Measurements from ENCODE around the gene MGAT4A.
"Not testable (repeated sequence)": the region's sequence is repeated elsewhere in the genome, so short reads cannot be mapped to it uniquely, and the experiment has no call there.

The MGAT4A gene

GRCh38 chr2:98728088-98728718 is 2.7 kb downstream of the MGAT4A start:
- not testable (repeated sequence) for DNase-seq

DNA sequence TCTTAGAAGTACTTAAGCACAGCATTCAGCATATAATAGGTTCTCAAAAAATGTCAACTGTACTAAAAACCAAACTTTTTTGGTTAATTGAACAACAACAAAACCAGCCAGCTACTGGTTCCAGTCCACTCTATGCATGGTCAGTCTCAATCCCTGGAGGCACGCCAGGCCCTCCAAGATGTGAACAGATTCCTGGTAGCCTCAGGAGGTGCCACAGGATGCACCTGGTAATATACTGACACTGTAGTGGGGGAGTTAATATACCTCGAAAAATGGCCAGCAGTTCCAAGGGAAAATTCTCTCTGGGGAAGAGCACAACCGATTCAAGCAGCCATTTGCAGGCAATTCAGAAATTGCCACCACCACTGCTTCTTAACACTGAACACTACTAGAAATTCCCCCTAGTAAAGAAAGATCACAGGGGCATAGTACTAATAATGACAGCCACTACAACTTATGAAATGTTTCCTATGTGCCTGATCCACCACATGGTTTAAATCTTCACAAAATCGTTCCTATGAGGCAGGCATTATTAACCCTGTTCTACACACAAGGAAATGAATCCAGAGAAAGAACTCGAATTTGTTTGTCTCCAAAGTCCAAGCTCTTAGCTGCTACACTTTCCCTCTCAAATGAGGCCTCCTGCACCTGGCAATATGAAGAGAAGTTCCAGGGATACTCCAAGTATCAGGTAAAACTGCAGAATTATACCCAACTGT is 3.4 kb downstream of the MGAT4A start:
- no peak for DNase-seq

DNA sequence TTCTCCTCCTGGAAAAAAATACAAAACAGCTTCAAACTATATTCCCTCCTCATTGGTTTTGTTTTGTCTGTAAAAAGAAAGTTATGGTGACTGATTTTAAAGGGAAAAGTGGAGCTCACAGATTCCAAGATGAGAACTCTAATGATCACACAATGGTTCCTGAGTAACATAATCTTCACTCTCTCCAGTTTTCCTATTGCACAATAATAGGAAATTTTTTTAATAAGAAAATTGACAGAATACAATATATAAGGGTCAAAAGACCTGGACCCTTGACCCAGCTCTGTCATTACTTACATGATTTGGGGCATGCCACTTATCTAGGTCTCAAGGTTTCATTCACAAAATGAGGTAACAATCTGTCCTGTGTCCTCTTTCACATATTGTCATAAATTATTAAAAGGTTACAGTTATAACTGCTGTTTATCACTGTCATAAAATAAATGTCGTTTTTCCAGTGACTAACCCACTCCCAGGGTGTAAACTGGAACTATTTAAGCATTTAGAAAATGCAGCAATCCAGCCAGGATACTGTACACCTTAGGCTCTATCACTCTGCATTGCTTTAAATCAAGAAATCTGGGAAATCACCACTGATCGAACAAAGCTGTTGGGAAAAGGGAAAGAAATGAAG is 4.1 kb downstream of the MGAT4A start:
- DNase-seq, result no peak

GRCh38 chr2:98726205-98726604 is 4.7 kb downstream of the MGAT4A start:
- no peak for DNase-seq

DNA sequence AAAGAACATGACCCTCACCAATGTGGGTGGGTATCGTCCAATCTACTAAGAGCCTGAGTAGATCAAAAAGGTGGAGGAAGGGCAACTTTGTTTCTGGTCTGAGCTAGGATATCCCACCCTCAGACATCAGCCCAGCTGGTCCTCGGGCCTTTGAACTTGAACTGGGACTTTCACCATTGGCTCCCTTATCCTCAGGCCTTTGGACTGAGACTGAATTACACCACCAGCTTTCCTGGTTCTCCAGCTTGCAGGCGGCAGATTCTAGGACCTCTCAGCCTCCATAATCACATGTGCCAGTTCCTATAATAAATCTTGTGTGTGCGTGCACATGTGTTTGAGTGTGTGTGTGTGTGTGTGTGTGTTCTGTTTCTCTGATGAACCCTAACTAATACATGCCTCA is 10.6 kb downstream of the MGAT4A start:
- no peak for DNase-seq

DNA sequence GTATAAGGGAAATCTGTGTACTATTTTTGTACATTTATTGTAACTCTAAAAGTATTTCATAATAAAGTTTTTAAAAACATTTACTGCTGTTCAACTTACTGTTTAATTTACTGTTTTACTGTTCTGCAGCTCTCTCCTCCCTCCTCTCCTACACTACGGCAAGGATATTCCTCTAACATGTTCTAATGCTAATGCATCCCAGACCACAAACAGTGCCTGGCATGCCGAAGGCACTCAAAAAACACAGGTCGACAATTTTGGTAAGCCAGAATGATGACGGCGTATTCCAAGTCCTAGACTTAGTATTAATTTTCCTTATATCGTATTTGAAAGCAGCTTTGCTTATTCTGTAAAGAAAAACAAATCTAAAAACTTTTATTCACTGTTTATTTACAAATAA is 13.3 kb downstream of the MGAT4A start:
- DNase-seq, result no peak

DNA sequence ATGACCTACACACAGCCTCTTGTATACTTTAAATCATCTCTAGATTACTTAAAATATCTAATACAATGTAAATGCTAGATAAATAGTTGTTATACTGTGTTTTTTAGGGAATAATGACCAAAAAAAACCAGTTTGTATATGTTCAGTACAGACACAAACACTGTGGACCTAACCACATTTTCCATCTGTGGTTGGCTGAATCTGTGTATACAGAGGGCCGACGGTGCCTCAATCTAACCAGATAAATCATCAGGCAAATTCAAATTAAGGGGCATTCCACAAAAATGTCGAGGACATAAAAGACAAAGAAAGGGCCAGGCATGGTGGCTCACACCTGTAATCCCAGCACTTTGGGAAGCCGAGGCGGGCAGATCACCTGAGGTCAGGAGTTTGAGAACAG is 14.1 kb downstream of the MGAT4A start:
- DNase-seq, result no peak

DNA sequence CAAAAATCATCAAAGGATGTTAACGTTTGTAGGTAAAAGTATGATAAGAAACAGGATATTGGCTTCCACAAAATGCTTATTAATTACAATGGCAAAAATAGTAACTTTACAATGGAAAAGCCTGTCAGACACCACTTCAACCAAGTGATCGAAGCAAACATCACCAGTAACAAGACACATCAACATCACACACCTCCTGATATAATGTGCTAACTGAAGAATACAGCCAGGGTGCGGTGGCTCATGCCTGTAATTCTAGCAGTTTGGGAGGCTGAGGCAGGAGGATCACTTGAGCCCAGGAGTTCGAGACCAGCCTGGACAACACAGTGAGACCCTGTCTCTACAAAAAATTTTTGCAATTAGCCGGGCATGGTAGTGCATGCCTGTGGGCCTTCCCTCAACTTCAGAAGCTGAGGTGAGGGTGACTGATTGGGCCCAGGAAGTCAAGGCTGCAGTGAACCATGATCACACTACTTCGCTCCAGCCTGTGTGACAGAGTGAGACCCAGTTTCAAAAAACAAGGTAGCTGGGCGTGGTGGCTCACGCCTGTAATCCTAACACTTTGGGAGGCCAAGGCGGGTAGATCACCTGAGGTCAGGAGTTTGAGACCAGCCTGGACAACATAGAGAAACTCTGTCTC is 15.0 kb downstream of the MGAT4A start:
- no peak for DNase-seq

DNA sequence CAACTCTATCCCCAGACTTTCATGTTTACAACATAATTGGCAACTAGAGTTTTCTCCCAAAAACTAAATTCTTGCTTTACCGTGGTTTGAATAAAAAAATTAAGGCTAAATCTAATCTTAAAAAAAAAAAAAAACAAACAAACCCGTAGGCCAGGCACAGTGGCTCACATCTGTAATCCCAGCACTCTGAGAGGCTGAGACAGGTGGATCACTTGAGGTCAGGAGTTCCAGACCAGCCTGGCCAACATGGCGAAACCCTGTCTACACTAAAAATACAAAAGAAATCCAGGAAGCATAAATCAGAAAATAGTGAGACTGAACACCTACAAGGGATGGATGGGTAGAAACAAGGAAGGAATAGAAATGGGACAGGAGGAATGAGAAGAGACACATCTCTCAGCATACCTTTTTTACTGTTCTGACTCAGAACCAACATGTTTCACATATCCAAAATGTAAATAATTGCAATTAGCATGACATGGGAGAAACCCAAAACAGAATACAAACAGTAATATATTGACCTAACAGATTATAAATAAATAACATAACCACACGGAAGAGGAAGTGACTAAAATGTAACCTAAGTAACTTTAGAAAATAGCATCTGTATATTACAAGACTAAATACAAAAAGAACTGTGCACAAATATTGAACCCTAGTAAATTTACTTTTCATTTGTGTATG is 17.5 kb downstream of the MGAT4A start:
- DNase-seq, result no peak

DNA sequence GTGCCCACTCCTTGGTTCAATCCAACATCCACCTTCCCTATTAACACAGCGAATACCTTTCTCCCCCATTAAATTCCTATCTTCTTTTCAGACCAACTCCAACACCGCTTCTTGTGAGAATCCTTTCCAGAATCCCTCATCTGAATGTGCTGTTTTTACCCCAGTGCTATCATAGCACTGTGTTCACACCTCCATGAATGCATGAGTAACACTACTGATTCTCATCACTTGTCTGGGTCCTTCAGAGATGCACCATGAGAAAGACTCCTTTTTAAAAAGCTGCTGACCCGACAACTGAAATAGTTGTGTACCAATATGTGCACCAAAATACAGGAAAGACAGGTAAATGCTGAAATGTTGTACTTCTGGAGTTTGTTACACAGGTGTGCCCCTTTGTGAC is 18.8 kb downstream of the MGAT4A start:
- no peak for DNase-seq

GRCh38 chr2:98711506-98711905 is 19.4 kb downstream of the MGAT4A start:
- no peak for DNase-seq

DNA sequence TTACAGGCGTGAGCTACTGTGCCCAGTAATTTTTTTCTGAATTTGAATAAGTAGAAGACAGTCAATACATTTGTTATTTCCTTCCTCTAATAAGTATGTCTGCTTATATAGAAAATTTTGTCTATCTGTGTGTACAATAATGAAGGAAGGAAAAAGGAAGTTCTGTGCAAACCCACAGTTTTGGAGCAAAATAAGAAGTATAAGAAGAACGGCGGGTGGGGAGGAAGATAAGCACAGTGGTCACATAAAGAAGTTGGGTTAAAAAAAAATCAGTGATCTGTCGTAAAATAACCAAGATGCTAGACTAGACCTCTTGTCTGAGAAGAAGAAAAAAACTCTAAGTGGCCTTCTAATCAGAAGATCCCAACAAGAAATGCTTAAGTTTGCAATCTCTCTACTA is 20.2 kb downstream of the MGAT4A start:
- no peak for DNase-seq

- DNase-seq, result no peak
Observed at GRCh38 chr2:98709535-98709934, 21.4 kb downstream of the MGAT4A start.

GRCh38 chr2:98708396-98709186 is 22.3 kb downstream of the MGAT4A start:
- no peak for DNase-seq

DNA sequence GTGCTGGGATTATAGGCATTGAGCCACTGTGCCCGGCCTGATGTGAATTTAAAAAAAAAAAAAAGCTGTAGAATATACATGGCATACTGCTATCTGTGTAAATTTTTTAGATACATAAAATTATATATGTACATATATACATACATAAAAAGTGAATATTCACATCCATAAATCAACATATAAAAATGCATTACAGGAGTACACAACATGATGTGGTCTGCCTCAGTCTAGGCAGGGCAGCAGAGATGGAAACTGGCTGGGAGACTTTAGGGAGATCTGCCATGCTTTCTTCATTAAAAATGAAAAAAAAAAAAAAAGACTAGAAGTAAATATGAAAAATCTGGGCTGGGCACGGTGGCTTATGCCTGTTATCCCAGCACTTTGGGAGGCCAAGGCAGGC is 24.3 kb downstream of the MGAT4A start:
- no peak for DNase-seq

GRCh38 chr2:98705333-98705617 is 25.7 kb downstream of the MGAT4A start:
- no peak for DNase-seq

DNA sequence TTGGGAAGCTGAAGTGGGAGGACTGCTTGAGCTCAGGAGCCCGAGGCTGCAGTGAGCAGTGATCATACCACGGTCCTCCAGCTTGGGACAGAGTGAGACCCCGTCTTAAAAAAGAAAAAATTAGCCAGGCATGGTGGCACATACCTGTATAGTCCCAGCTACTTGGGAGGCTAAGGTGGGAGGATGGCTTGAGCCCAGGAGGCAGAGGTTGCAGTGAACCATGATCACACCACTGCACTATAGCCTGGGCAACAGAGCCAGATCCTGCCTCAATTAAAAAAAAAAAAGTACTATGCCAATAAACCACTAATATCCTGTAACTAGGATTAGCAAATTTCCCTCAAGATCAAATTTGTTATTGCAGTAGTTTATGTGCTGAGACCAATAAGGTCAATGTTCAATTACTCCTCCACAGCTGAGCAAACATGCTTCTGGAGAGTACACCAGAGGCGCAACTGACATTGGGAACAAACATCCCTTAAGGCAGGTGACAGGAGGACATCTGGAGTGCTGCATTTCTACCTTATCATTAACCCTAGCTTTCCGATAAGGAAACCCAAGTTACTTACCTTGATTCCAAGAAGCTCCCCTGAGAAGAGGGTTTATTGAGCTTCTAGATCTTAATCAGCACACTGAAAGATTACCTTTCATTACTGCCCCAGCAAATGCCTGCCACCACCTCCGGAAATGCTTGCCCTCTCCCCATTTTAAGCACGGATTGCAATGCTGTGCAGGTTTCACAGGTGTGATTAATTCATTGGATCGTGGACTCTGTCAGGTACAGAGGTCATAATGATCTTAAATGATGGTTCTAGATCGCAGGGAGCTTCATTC is 26.2 kb downstream of the MGAT4A start:
- DNase-seq, result no peak

- DNase-seq, result no peak
Observed at GRCh38 chr2:98703738-98704137, 27.2 kb downstream of the MGAT4A start.

- DNase-seq, result no peak
Observed at GRCh38 chr2:98702858-98703620, 27.9 kb downstream of the MGAT4A start.

DNA sequence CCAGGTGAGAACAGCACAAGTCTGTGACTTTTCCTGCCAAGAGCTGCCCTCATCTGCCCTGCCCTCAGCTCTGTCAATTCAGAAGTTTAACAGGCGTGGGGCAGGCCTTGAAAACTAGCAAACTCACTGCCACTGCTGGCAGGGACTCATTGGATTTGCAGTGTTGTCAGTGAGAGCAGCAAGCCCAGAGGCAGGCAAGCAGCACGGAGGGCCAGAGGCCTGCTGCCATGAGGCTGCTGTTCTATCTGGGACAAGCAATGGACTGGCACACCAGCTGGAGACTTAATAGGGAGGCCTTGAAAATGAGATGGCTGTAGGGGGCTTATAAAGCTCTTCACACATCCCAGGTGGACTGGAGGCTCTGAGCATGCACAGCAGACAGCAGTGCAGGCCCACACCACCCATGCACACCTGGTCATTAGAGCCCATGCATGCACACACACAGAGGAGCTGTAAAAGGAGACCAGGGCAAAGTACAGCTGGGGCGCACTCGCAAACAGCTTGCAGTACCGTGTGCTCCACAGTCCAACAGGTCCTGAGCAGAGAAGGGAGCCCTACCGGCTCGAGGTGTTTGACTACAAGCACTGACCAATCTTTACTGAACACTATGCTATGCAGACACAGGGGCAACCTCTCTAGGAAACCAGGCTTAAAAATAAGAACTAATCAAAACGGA is 28.7 kb downstream of the MGAT4A start:
- DNase-seq, result no peak
